RWPE1 (cell line): ENCODE measurements around the gene KCNB1.

Source experiments
- CTCF ChIA-PET: fragments of 350-600 bp; sonication (Branson Sonifier 250); formaldehyde crosslinking; extraction: SDS; loops from one replicate; lab custom pipeline; 2021; lab: Yijun Ruan, JAX
- POLR2A ChIA-PET: fragments of 400-600 bp; formaldehyde crosslinking; extraction: SDS; loops from one replicate; lab custom pipeline; 2020; ENCODE audit warnings: antibody characterized with exemption; ENCODE audit not compliant: low non-redundant PET; lab: Yijun Ruan, JAX
- DNase-seq: peaks from one replicate; pipeline ENCODE4 v3.0.0; 2012; ENCODE audit warnings: low spot score
- H3K27ac ChIP-seq: fragments of 450-650 bp; 2 replicates; pipeline ENCODE4 v1.5.1; 2017
- CTCF ChIP-seq: fragments of 450-650 bp; conservative IDR thresholded peaks from 2 replicates; pipeline ENCODE4 v1.5.1; 2017; ENCODE audit warnings: low read depth, mild to moderate bottlenecking

KCNB1 gene

GRCh38 chr20:49482621-49483017, at the start of gene KCNB1:
Gene KCNB1, minus strand, starts transcription at chr20:49482668. Its CDS starts 188 bp downstream, at chr20:49482480.
- H3K27ac ChIP-seq = no peak within 1 kb of the TSS
- ChIA-PET POLR2A (no interaction called here), CTCF (interaction anchor here (0.6 to 4.6 kb wide), 5 partner anchors 16 to 146 kb away, joined by 3 to 120 read pairs (median 37); no protein-coding TSS in a partner anchor)
- DNase-seq = peak; percentile 83
- TF ChIP-seq CTCF = no peak

GRCh38 chr20:49529470-49529869, 47.0 kb upstream of the KCNB1 start:
- no peak overlapping the region for H3K27ac ChIP-seq
- ChIA-PET CTCF (interaction anchor here (0.6 kb wide), 1 partner anchor 12 kb away, joined by 3 read pairs; no protein-coding TSS in a partner anchor), POLR2A (interaction anchor here (0.7 kb wide), 1 partner anchor 358 kb away, joined by 6 read pairs; no protein-coding TSS in a partner anchor)
- peak; percentile 81 for DNase-seq
- TF ChIP-seq CTCF = no peak

- H3K27ac ChIP-seq = no peak overlapping the region
- ChIA-PET POLR2A (no interaction called here), CTCF (interaction anchor here (0.8 to 1.7 kb wide), 3 partner anchors 8 to 49 kb away, joined by 3 to 7 read pairs (median 7); no protein-coding TSS in a partner anchor)
- no peak for DNase-seq
- no peak for TF ChIP-seq CTCF
These were observed 44.1 kb upstream of the KCNB1 start for GRCh38 chr20:49526568-49526967.

- no peak for TF ChIP-seq CTCF
- ChIA-PET CTCF (interaction anchor here (0.6 to 1.7 kb wide), 7 partner anchors 9 to 754 kb away, joined by 3 to 7 read pairs (median 3); no protein-coding TSS in a partner anchor), POLR2A (no interaction called here)
- H3K27ac ChIP-seq = no peak overlapping the region
- DNase-seq = no peak
These were observed 43.6 kb upstream of the KCNB1 start for GRCh38 chr20:49526056-49526455.

- ChIA-PET POLR2A (no interaction called here), CTCF (interaction anchor here (1.7 kb wide), 1 partner anchor 10 kb away, joined by 4 read pairs; no protein-coding TSS in a partner anchor)
- no peak for DNase-seq
- no peak for TF ChIP-seq CTCF
- no peak overlapping the region for H3K27ac ChIP-seq
These were observed 41.4 kb upstream of the KCNB1 start for GRCh38 chr20:49523767-49524360.

GRCh38 chr20:49521356-49521755, 38.9 kb upstream of the KCNB1 start:
- ChIA-PET CTCF (interaction anchor here (0.6 to 2.3 kb wide), 4 partner anchors 12 to 188 kb away, joined by 3 to 10 read pairs (median 4); no protein-coding TSS in a partner anchor), POLR2A (no interaction called here)
- DNase-seq = no peak
- no peak for TF ChIP-seq CTCF
- H3K27ac ChIP-seq = no peak overlapping the region
